Measurements from ENCODE around the gene CIAO2A.

CIAO2A gene

GRCh38 chr15:64045101-64045435 lies 48.6 kb downstream of the CIAO2A start:
- no peak for DNase-seq (ENCODE audit: extremely low read depth in 1 of 2, low read depth in 1 of 2)

- DNase-seq (ENCODE audit: extremely low read depth in 1 of 2, low read depth in 1 of 2) = no peak
Observed at GRCh38 chr15:64044300-64045100, 49.1 kb downstream of the CIAO2A start.

DNA sequence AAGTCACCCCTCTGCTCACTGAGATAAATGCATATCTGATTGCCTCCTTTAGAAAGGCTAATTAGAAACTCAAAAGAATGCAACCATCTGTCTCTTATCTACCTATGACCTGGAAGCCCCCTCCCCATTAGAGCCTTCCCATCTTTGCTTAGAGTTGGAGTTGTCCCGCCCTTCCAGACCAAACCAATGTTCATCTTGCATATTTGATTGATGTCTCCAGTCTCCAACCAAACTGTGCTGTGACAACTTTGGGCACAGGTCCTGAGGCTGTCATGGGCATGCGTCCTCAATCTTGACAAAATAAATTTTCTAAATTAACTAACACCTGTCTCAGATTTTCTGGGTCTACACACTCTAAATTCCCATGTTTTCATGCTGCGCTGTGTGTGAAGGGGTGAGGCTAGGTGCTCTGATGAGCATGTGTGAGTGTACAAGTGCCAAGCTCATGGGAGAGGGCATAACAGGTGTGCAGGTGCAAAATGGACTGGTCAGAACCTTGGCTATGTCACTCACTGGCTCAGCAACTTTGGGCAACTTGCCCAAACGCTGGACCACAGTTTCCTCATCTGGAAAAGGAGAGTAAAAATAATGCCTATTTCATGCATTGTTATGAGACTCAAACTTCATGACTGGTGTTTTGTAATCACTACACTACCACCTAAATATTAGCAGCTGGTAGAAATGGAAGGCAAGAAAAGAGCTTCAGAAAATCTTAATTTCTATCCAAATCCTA lies 54.6 kb downstream of the CIAO2A start:
- no peak for DNase-seq (ENCODE audit: extremely low read depth in 1 of 2, low read depth in 1 of 2)

DNA sequence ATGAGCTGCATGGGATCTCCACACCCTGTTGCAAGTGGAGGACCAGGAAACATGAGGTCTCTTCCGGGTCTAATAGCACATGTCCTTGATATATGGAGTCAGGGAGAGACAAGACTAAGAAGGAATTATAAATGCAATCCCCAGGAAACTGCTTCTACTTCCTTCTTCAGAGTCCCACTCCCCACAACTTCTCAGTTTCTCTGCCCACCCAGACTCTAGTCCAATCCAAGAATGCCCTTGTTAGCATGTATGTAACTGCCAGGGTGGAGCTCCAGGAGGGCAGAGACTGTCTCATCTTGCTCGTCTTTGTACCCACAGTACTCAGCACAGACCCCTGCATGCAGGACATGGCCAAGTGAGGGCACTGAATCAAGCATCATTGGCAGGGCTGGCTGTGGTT lies 55.7 kb downstream of the CIAO2A start:
- no peak for DNase-seq (ENCODE audit: extremely low read depth in 1 of 2, low read depth in 1 of 2)

GRCh38 chr15:64037116-64037515 lies 56.5 kb downstream of the CIAO2A start:
- DNase-seq (ENCODE audit: extremely low read depth in 1 of 2, low read depth in 1 of 2) = no peak

DNA sequence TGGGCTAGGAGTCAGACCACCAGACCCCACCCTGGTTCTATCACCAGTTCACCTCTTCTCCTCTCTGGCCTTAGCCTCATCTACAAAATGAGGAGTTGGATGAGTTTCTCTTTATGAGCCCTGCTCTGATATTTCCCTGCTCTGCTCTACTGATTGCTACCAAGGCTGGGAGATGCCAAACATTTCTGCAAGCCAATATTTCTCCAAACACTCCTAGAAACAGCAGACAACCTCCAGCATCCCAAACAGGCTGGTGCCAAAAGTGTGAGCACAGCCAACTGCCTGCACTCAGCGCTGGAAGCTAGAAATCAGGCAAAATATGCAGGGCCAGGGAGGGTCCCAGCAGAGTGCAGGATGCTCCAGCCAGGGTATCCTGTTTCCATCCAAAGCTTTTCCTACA lies 58.1 kb downstream of the CIAO2A start:
- DNase-seq (ENCODE audit: extremely low read depth in 1 of 2, low read depth in 1 of 2) = no peak

- no peak for DNase-seq (ENCODE audit: extremely low read depth in 1 of 2, low read depth in 1 of 2)
Observed at GRCh38 chr15:64034519-64034918, 59.1 kb downstream of the CIAO2A start.

GRCh38 chr15:64032329-64032728 lies 61.3 kb downstream of the CIAO2A start:
- no peak for DNase-seq (ENCODE audit: extremely low read depth in 1 of 2, low read depth in 1 of 2)

DNA sequence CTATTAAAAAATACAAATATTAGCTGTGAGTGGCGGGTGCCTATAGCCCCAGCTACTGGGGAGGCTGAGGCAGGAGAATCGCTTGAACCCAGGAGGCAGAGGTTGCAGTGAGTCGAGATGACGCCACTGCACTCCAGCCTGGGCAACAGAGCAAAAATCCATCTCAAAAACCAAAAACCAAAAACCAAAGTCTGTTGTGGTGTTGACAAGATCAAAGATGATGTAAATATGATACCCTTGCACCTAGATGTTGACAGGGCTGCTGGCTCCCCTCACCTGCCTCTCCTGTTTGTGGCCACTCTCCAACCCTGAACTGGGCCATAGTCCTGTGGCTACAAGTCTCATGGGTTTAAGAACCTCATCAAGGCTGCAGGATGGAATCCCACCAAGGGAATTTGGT lies 63.5 kb downstream of the CIAO2A start:
- no peak for DNase-seq (ENCODE audit: extremely low read depth in 1 of 2, low read depth in 1 of 2)

DNA sequence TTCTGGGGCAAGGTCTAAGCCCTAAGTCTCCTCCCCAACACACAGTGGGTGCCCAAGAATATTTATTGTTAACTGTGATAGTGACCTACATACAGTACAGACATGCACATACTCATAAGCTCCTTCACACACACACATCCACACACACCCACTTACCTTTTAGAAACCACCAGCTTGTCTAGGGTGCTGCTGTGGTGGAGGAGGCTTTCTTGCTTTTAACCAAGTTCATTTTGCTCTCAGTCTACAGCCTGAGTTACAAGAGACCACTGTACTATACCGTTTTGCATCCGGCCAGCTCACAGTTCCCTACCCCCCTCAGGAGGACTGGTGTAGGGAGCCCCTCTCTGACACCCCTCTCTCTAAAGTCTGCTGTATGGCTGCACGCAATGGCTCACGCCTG lies 64.0 kb downstream of the CIAO2A start:
- no peak for DNase-seq (ENCODE audit: extremely low read depth in 1 of 2, low read depth in 1 of 2)

DNA sequence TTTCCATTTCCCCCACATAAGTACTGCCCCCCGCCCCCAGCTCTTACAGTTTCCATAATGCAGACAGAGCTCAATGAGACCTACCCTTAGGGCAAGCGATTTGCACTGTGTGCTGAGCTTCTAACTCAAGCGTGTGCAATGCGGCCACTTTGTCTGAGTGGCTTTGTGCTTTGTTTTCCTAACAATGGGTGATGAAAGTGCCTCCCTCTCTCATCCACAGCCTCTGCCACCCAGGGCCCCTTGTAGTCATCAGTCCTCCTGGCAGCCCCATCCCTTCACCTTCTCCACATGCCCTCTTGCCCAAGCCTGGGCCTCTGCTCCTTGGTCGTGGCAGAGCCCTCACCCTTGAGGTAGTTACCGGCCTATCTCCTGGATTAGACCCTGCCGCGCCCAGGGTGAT lies 64.5 kb downstream of the CIAO2A start:
- DNase-seq (ENCODE audit: extremely low read depth in 1 of 2, low read depth in 1 of 2) = no peak

DNA sequence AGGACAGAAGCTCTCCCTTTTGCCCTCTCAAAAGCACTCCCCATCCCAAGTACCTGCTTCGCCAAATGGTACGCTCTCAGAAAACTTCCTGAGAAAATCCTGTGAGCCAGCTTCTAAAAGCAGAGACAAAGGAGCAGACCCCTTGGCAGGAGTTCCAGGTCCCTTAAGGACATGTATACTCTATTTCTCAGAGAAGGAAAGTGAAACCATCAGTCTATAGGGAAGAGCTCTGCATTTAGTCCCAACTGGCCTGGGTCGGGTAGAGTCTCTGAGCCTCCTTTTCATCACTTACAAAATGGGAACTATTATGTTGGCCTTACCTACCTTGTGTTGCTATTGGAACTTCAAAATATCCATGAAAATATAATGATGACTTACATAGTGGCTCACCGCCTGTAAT lies 67.0 kb downstream of the CIAO2A start:
- no peak for DNase-seq (ENCODE audit: extremely low read depth in 1 of 2, low read depth in 1 of 2)

- DNase-seq (ENCODE audit: extremely low read depth in 1 of 2, low read depth in 1 of 2) = no peak
Observed at GRCh38 chr15:64024172-64025050, 69.2 kb downstream of the CIAO2A start.

DNA sequence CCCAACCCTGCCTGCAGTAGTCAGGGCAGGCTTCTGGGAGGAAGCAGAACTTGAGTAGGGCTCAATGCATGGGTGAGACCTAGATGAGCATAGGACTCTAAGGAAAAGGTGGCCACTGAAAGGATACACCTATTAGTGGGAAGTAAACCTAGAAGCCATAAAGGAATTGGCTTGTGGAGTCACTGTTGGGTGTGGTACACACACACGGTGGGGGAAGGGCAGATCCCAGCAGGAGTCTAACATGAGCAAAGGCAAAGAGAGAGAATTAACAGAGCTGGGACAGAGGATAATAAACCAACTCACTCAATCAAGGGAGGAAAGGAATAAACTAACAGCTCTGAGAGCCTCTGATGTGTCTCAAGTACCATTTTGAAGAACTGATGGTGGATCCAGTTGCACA lies 70.4 kb downstream of the CIAO2A start:
- no peak for DNase-seq (ENCODE audit: extremely low read depth in 1 of 2, low read depth in 1 of 2)

DNA sequence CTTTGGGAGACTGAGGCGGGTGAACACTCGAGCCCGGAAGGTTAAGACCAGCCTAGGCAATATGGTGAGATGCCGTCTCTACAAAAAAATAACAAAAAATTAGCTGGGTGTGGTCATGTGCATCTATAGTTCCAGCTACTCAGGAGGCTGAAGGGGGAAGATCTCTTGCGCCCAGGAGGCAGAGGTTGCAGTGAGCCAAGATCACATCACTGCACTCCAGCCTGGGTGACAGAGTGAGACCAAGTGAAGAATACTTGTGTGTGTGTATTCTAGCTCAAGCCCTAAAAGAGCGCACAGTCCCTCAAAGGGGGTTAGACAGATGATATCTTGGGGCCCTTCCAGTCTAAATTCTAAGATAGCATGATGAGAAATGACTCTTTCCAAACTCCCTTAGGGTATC lies 71.1 kb downstream of the CIAO2A start:
- no peak for DNase-seq (ENCODE audit: extremely low read depth in 1 of 2, low read depth in 1 of 2)

All from activated CD8-positive, alpha-beta memory T cell treated with anti-CD3 and anti-CD28 coated beads for 1 hour (primary cell).